AG09309 (cell line): Measurements from ENCODE around the gene DISC1.
"Not testable (repeated sequence)": the region's sequence is repeated elsewhere in the genome, so short reads cannot be mapped to it uniquely, and the experiment has no call there.

Experiments
- DNase-seq: peaks from one replicate; pipeline ENCODE4 v3.0.0-alpha.2; 2010; ENCODE audit warnings: low read depth
- H3K4me3 ChIP-seq: 2 replicates; pipeline ENCODE4 v1.5.1; 2011; ENCODE audit warnings: mild to moderate bottlenecking, low read depth, low read length, moderate library complexity; ENCODE audit not compliant: control insufficient read depth
- TF ChIP-seq, protein P1 (sequence below): IDR thresholded peaks from 2 replicates; pipeline ENCODE4 v1.5.1; 2011; ENCODE audit warnings: mild to moderate bottlenecking, low read depth, low read length, inconsistent platforms; ENCODE audit not compliant: insufficient read depth, control insufficient read depth; ENCODE audit errors: missing control alignments

The DISC1 gene

GRCh38 chr1:231643935-231644237, 17.3 kb downstream of the DISC1 start:
- no peak for DNase-seq
- no peak overlapping the region for H3K4me3 ChIP-seq
- TF ChIP-seq, protein P1, sequence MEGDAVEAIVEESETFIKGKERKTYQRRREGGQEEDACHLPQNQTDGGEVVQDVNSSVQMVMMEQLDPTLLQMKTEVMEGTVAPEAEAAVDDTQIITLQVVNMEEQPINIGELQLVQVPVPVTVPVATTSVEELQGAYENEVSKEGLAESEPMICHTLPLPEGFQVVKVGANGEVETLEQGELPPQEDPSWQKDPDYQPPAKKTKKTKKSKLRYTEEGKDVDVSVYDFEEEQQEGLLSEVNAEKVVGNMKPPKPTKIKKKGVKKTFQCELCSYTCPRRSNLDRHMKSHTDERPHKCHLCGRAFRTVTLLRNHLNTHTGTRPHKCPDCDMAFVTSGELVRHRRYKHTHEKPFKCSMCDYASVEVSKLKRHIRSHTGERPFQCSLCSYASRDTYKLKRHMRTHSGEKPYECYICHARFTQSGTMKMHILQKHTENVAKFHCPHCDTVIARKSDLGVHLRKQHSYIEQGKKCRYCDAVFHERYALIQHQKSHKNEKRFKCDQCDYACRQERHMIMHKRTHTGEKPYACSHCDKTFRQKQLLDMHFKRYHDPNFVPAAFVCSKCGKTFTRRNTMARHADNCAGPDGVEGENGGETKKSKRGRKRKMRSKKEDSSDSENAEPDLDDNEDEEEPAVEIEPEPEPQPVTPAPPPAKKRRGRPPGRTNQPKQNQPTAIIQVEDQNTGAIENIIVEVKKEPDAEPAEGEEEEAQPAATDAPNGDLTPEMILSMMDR: no peak

GRCh38 chr1:231645634-231646033, 19.0 kb downstream of the DISC1 start:
- H3K4me3 ChIP-seq, DNase-seq: not testable (repeated sequence)

GRCh38 chr1:231646165-231646564, 19.6 kb downstream of the DISC1 start:
- not testable (repeated sequence) for DNase-seq, H3K4me3 ChIP-seq

DNA sequence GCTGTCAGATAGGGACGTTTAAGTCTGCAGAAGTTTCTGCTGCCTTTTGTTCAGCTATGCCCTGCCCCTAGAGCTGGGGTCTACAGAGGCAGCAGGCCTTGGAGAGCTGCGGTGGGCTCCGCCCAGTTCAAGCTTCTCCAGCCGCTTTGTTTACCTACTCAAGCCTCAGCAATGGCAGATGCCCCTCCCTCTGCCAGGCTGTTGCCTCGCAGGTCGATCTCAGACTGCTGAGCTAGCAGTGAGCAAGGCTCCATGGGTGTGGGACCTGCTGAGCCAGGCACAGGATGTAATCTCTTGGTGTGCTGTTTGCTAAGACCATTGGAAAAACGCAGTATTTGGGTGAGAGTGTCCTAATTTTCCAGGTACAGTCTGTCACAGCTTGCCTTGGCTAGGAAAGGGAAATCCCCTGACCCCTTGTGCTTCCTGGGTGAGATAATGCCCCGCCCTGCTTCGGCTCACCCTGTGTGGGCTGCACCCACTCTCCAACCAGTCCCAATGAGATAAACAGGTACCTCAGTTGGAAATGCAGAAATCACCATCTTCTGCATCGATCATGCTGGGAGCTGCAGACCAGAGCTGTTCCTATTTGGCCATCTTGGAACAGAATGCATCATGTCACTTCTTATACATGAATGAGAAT, 25.2 kb downstream of the DISC1 start:
- not testable (repeated sequence) for H3K4me3 ChIP-seq, DNase-seq

DNA sequence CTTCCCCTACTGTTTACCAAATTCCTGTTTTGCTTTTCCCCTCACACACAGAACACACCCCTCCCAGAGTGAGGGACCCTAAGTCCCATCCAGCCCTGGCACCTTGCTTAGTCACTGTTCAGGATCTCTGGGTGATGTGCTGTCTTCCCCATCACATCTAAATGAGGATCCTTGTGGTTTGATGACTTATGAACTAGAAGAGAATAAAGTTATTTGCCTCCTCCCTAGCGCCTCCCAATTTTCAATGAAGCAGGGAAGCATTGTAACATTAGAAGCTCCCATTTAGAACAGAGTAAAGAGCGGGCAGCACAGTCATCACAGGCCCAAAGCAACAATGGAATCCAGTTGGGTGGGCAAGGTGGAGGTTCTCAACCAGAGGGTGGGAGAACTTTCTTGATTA, 27.0 kb downstream of the DISC1 start:
- no peak for DNase-seq
- H3K4me3 ChIP-seq: no peak overlapping the region
- TF ChIP-seq, protein P1: no peak

GRCh38 chr1:231656741-231657140, 30.2 kb downstream of the DISC1 start:
- H3K4me3 ChIP-seq: no peak overlapping the region
- TF ChIP-seq, protein P1: no peak
- no peak for DNase-seq

GRCh38 chr1:231658223-231658622, 31.6 kb downstream of the DISC1 start:
- DNase-seq, H3K4me3 ChIP-seq: not testable (repeated sequence)

GRCh38 chr1:231660198-231660597, 33.6 kb downstream of the DISC1 start:
- TF ChIP-seq, protein P1: no peak
- H3K4me3 ChIP-seq: no peak overlapping the region
- no peak for DNase-seq

- no peak overlapping the region for H3K4me3 ChIP-seq
- TF ChIP-seq, protein P1: no peak
- no peak for DNase-seq
These were observed 36.7 kb downstream of the DISC1 start for GRCh38 chr1:231663211-231663792.
